ENCODE results near the gene VOPP1.

GRCh38 chr7:55464422-55464821 is 107.9 kb downstream of the VOPP1 start:
- TF ChIP-seq, protein P1, sequence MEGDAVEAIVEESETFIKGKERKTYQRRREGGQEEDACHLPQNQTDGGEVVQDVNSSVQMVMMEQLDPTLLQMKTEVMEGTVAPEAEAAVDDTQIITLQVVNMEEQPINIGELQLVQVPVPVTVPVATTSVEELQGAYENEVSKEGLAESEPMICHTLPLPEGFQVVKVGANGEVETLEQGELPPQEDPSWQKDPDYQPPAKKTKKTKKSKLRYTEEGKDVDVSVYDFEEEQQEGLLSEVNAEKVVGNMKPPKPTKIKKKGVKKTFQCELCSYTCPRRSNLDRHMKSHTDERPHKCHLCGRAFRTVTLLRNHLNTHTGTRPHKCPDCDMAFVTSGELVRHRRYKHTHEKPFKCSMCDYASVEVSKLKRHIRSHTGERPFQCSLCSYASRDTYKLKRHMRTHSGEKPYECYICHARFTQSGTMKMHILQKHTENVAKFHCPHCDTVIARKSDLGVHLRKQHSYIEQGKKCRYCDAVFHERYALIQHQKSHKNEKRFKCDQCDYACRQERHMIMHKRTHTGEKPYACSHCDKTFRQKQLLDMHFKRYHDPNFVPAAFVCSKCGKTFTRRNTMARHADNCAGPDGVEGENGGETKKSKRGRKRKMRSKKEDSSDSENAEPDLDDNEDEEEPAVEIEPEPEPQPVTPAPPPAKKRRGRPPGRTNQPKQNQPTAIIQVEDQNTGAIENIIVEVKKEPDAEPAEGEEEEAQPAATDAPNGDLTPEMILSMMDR (IDR thresholded peaks at IDR 0.05 in 8 of 11, conservative IDR thresholded peaks at IDR 0.05 in 3 of 11) = no peak
- no peak for TF ChIP-seq POLR2A (IDR thresholded peaks at IDR 0.05)

Measured in spleen (tissue), 7 donors.